CD4-positive, alpha-beta T cell treated with Interleukin-1 beta for 1 hour (primary cell): ENCODE results near the gene GSK3A.

Experiments
- DNase-seq, 2 donors: peaks; one replicate each; pipeline ENCODE4 v3.0.0-alpha.2; 2020 to 2022

The GSK3A gene

GRCh38 chr19:42196011-42197001, 46.1 kb downstream of the GSK3A start:
- no peak for DNase-seq

DNA sequence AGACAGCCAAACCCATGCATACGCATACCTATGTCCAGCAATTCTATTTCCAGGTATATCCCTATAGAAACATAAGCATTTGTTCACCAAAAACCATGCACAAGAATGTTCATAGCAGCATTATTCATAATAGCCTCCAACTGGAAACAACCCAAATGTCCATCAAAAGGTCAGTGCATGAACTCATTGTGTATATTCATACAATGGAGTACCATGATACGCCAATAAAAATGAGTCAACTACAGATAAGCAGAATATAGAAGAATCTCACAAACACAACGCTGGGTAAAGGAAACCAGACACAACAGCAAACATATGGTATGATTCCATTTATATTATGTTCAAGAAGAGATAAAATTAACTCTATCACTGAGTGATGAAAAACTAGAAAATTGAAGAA, 48.7 kb downstream of the GSK3A start:
- no peak for DNase-seq

DNA sequence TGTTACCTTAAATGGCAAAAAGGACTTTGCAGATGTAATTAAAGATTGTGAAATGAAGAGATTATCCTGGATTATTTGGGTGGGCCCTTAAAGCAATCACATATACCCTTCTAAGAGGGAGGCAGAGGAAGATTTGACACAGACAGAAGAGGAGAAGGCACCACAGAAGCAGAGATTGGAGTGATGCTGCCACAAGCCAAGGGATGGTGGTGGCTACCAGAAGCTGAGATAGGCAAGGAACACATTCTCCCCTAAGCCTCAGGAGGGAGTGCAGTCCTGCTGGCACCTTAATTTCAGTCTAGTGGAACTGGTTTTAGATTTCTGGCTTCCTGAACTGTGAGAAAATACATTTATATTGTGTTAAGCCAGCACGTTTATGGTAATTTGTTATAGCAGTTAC, 49.1 kb downstream of the GSK3A start:
- no peak for DNase-seq

- DNase-seq = no peak
These were observed 50.5 kb downstream of the GSK3A start for GRCh38 chr19:42191855-42192254.

DNA sequence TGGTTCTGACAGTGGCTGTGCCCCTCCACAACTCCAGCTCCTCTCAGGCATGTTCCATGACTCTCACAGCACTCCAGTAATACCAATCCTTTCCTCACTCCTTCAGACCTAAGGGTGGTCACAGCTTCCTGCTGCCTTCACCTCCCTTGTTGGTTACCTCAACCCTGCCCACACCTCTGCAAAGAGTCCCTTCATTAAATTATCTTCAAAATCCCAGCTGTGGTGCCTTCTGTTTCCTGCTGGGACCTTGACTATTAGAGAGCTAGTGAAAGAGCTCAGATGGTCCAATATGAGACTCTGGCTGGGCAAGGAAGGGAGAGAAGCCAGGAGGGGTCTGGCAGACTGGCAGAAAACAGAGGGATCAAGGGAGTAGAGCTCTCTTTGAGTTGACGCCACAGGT, 51.1 kb downstream of the GSK3A start:
- no peak for DNase-seq

- no peak for DNase-seq
These were observed 53.3 kb downstream of the GSK3A start for GRCh38 chr19:42189133-42189532.

- no peak for DNase-seq
These were observed 53.7 kb downstream of the GSK3A start for GRCh38 chr19:42188665-42189064.

DNA sequence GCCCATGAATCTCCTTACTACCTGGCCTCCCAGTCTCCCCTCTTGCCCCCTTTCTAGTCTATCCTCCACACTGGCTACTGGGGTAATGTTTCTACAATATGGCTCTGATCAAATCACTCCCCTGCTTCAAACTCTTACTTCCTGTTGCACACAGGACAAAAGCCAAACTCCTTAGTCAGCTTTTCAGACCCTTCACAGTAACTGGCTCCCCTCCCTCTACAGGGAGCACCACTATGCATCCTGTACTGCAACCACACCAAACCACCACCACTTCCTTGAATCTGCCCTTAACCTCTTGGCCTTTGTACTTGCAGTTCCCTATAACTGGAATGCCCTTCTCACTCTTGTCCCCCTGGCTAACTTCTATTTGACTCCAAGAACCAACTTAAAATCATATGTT, 57.1 kb downstream of the GSK3A start:
- peak; percentile 47 to 56 for DNase-seq

GRCh38 chr19:42184401-42184861, 58.0 kb downstream of the GSK3A start:
- peak; percentile 60 to 72 for DNase-seq
